Measurements from ENCODE around the gene AQR. TPM values are rescaled to one million over a fixed set of nuclear protein-coding genes. Genes with fewer than 3 reads are reported as not detected.

Gene AQR
- total and polyA plus RNA-seq, 12 donors, result 10.2 to 43.4 (median 28.3) TPM

GRCh38 chr15:34994925-34995324 lies 25.4 kb upstream of the AQR start:
- H3K4me3 ChIP-seq, result no peak overlapping the region
- no peak for DNase-seq
- no peaks in the 10 kb centered on the region for H3K27me3 ChIP-seq
- no peak for TF ChIP-seq POLR2A (IDR thresholded peaks at IDR 0.05)
- no peak for TF ChIP-seq CTCF (IDR thresholded peaks at IDR 0.05)
- H3K9me3 ChIP-seq (replicated peaks in 1 of 3), result no peaks in the 10 kb centered on the region
- no peaks in the 10 kb centered on the region for H3K36me3 ChIP-seq (replicated peaks in 1 of 2)
- H3K4me1 ChIP-seq (replicated peaks in 1 of 2), result no peaks in the 10 kb centered on the region
- H3K27ac ChIP-seq, result no peak overlapping the region
- WGBS, 4 donors, result 78 to 89% (median 83%) methylated on average over 1 of the region's 1 CpG
- intact Hi-C loops (cut with DNase I), result no loop called here

GRCh38 chr15:34993877-34994276 lies 24.3 kb upstream of the AQR start:
- no peak for DNase-seq
- no peaks in the 10 kb centered on the region for H3K27me3 ChIP-seq
- peaks cover 0 to 5% of the 10 kb centered on the region in 2 donors for H3K4me1 ChIP-seq (replicated peaks in 1 of 2)
- no peaks in the 10 kb centered on the region for H3K9me3 ChIP-seq (replicated peaks in 1 of 3)
- no peaks in the 10 kb centered on the region for H3K36me3 ChIP-seq (replicated peaks in 1 of 2)
- H3K4me3 ChIP-seq, result no peak overlapping the region
- intact Hi-C loops (cut with DNase I), result no loop called here
- 77 to 86% (median 80%) methylated on average over 4 of the region's 4 CpGs for WGBS, 4 donors
- TF ChIP-seq POLR2A (IDR thresholded peaks at IDR 0.05) (no peak), CTCF (IDR thresholded peaks at IDR 0.05) (no peak)
- H3K27ac ChIP-seq, result no peak overlapping the region

- TF ChIP-seq CTCF (IDR thresholded peaks at IDR 0.05) (no peak), POLR2A (IDR thresholded peaks at IDR 0.05) (no peak)
- Histone ChIP-seq H3K27ac (no peak overlapping the region), H3K36me3 (replicated peaks in 1 of 2) (no peaks in the 10 kb centered on the region), H3K9me3 (replicated peaks in 1 of 3) (no peaks in the 10 kb centered on the region), H3K4me3 (no peak overlapping the region), H3K27me3 (no peaks in the 10 kb centered on the region), H3K4me1 (replicated peaks in 1 of 2) (peaks cover 0 to 7% of the 10 kb centered on the region in 2 donors)
- intact Hi-C loops (cut with DNase I), result no loop called here
- WGBS, 4 donors, result 75 to 85% (median 80%) methylated on average over 6 of the region's 6 CpGs
- DNase-seq, result no peak
Measured at GRCh38 chr15:34993412-34993811, 23.9 kb upstream of the AQR start.

GRCh38 chr15:34988027-34988902 lies 18.7 kb upstream of the AQR start, which contains the start of gene ZNF770:
Gene ZNF770 (minus strand): TSS chr15:34988287. CDS start chr15:34983434, 4,853 bp downstream.
- Histone ChIP-seq H3K27me3 (no peaks in the 10 kb centered on the region), H3K9me3 (replicated peaks in 1 of 3) (no peaks in the 10 kb centered on the region), H3K27ac (peak within 1 kb of the TSS; percentile 85 to 98 (median 95)), H3K4me3 (peak within 1 kb of the TSS; percentile 63 to 98 (median 98)), H3K36me3 (replicated peaks in 1 of 2) (peaks cover 0 to under 1% of the 10 kb centered on the region in 2 donors), H3K4me1 (replicated peaks in 1 of 2) (peaks cover 21 to 39% of the 10 kb centered on the region in 2 donors)
- 0 to 1% (median 0%) methylated on average over 5 to 60 of the region's 60 CpGs for WGBS, 4 donors
- intact Hi-C loops (cut with DNase I), result no loop called here
- peak in 1 of 6 experiments; percentile 23 for TF ChIP-seq CTCF (IDR thresholded peaks at IDR 0.05)
- peak; percentile 77 to 83 for TF ChIP-seq POLR2A (IDR thresholded peaks at IDR 0.05)
- peak; percentile 76 to 84 (median 81) for DNase-seq
